HepG2 (cell line): Measurements from ENCODE around the gene PRKRIP1.

Source experiments
- JUN ChIP-seq: sonication (generic); formaldehyde crosslinking; IDR thresholded peaks from 2 replicates; pipeline ENCODE4 v1.4.0; 2020; ENCODE audit warnings: mild to moderate bottlenecking, missing genetic modification reagents
- SMC3 ChIP-seq: IDR thresholded peaks from 2 replicates; pipeline ENCODE4 v1.6.1; 2011; ENCODE audit warnings: low read length, improper control_type of control experiment
- ZSCAN30 ChIP-seq: sonication (generic); formaldehyde crosslinking; IDR thresholded peaks from 2 replicates; pipeline ENCODE4 v1.5.0; 2020; ENCODE audit warnings: mild to moderate bottlenecking, missing genetic modification reagents

- TF ChIP-seq SMC3 (no peak), ZSCAN30 (CRISPR knock-in tag) (no peak), JUN (CRISPR knock-in tag) (no peak)
These were observed 75.6 kb downstream of the PRKRIP1 start for GRCh38 chr7:102471791-102472125.
